GM21423 (cell line): ENCODE results near the gene SSTR4.

Experiments
- ATAC-seq: cut with Tn5 transposase; IDR thresholded peaks from one replicate; pipeline ENCODE4 v1.9.1; 2021; ENCODE audit warnings: mild to moderate bottlenecking, moderate library complexity; ENCODE audit not compliant: unreplicated experiment

SSTR4 gene

DNA sequence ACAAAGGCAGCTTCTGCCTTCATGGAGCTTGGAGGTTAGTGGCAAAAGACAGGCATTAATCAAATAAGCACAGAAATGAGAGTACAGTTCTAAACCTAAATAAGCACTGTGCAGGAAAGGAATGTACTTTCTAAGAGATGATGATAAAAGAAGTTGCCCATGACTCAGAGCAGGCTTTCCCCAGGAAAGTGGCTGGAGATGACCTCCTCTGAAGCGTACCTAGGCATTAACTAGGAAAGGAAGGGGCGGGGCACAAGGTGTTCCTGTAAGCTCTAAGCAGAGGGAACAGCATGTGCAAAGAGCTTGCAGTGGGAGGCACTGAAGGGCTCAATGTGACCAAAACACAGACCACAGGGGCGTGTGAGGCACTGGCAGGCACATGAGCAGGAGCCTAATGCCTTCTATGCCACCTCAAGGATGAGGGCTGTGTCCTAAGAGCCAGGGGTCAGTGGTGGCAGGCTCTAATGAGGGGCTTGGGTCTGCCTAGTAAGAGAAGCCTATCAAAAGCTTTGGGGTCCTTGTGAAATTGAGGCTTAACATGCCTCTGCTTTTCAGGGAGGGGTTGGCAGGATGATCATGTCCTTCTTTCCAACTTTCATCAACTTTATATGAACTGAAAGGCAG lies 4.9 kb downstream of the SSTR4 start:
- no peak for ATAC-seq

DNA sequence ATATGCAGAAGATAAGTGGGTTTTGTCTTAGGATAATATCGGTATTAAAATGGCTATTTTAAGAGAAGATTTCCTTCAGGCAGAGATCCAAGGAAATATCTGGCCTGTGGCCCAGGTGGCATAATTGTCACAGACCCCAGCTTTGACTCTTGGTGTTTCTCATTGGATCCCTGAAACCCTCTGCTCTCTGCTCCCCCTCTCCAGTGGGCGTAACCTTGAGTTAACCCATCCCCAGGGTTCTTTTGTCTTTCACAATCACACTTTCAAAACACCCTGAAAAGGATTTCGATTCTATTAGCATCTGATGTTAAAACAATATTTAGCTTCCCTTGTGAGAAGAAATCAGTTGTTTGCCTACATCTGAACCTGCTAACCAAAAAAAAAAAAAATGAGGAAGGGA lies 7.2 kb downstream of the SSTR4 start:
- no peak for ATAC-seq

DNA sequence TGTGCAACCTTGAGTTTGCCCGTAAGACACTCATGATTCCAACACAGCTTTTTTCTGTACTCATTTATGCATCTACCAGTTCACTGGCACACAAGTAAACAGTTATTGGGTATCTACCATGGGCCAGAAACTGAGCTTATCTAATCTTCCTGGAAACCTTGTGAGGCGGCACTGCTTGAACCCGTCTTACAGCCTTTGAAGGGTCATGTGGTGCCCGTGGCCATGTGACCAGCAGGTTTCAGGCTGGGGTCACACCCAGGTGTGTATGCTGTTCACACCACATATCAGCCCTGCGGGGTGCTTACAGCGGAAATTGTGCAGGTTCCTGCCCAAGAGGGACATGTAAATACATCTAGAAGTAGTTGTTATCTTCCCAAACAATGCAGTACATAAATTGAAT lies 8.3 kb downstream of the SSTR4 start:
- ATAC-seq: no peak

DNA sequence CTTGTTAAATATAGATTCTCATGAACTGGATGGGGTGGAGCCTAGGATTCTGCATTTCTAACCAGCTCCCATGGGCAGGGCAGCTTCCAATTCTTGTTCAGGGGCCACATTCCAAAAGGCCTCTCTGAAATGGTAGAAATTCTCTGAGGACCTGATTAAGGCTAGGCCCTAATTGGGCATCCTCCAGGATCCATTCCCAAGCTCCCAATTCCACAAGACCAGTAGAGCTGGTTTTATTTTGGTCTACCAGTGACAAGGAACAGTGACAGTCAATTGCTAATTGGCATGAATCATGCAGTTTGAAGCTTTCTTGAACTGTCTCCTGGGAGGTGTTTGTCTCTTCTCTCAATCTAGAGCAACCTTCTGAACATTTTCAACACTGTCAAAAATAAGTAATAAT lies 11.3 kb downstream of the SSTR4 start:
- ATAC-seq: no peak

DNA sequence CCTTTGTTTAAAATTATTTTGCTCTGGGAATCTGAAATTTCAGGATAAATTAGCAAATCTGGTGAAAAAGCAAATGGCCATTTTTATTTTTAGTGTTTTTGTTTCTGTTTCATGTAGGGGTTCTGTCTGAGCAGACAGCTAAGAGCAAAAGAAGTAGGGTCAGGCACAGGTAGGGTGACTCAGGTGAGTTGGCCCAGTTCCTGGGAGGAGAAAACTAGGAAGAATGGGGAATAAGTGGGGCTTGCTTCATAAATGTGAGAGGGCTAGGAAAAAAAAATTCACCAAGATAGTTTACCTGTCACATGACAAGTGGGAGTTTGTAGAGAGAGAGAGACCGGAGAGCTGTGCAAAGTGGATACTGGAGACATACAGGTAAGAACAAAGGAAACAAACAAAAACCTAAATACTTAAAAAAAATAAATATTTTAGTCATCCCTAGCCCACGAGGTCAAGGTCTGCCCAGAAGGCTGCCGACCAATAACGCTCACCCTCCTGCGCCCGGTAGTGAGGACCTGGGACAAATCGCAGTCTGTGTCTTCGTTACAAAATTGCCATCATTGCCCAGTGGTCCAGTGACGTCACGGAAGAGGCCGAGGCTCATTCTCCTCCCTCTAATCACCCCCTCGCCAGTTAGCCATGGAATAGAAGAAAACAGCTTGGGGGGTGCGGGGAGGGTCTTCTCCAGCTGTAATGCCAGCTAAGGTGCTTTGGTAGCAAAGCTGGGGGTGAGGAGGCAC lies 12.1 kb downstream of the SSTR4 start:
- no peak for ATAC-seq

DNA sequence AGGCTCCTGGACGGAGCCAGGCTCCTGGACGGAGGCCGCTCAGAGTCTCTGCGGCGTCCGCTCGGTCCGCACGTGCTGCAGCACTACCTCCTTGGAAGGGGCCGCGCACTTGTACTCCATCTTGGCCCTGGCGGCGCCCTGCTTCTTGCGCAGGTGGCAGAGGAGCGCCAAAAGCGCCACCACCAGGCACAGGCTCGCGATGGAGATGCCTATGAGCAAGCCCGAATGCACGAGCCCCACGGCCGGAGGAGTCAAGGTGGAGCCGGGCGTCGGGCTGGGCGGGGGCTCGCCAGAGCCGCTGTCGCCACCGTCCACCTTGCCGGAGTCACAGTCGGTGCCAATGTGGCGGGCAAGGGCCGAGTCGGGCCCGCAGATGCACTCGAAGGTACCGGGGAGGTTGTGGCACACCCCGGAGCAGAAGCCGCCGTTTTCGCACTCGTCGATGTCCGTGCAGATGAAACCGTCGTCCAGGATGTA lies 12.7 kb downstream of the SSTR4 start:
- ATAC-seq: no peak

DNA sequence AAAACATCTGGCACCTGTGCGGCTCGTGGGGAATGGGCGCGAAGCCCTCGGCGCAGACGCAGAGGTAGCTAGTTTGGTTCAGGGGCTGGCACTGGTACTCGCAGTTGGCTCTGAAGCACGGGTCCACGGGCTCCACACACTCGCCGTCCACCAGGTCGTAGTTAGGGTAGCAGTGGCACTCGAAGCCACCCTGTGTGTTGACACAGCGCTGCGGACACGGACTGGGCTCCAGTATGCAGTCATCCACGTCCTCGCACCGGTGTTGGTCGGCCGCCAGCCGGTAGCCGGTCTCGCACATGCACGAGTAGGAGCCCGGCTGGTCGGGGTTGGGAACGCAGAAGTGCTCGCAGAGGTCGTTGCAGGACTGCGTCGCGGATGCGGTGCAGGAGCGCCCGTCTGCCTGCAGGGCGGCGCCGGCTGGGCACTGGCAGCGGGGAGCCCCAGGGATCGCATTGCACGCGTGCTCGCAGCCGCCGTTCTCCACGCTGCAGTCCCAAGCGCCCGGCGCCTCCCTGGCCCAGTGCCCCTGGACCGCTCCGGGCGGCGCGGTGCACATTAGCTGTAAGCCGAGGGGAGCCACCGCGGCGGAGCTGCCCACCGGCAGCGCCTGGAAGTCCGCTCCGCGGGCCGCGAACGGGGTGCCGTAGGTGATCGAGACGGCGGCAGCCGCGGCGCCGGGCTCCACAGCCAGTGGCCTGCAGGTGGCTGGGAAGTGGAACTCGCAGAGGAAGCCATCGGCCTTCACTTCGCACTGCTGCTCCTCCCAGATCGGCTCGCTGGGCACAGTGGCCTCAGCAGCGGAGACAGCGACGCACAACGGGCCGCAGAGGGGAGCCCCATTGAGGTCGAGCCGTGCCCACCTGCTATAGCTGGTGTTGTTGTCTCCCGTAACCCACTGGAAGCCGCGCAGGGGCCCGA lies 13.4 kb downstream of the SSTR4 start:
- no peak for ATAC-seq

DNA sequence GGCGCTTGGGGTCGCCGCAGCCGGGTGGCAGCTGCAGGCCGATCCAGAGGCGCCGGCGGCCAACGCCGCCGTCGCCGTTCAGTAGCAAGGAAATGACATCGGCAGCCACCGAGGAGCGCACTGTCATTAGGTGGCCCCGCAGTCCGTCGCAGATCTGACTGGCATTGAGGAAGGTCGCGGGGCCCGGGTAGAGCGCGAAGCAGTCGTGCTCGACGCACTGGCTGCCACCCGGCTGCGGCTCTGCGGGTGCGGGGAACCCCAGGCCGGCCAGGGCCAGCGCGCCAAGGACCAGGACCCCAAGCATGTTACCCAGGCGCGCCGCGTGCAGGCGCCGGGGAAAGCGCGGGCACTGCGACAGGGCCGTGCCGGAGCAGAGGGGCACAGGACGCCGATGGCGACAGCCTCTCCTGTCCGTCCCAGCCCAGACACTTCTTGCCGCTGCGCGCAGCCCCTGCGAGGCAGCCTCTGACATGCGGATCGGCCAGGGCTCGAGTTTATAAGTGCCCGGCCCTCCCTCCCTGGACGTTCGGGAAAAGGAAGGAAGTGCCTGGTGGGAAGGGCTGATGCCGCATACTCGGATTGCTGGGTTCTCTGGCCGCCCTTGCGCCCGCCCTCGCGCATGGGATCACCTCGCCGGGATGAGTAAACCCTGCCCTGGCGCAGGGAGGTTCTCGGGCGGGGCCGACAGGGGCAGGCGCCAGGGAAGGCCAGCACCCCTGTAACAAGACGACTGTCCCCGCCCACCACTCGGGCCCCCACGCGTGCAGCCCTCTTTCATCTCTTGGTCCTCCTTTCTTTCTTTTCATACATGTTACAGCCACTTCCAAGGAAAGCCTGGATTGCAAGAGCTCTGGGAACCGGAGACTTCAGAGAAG lies 14.3 kb downstream of the SSTR4 start, which contains the start of gene THBD:
TSS of gene THBD (minus strand) at position 472 of the 875 bp plus-strand sequence. CDS start at position 304, 168 bp downstream.
- no peak for ATAC-seq

DNA sequence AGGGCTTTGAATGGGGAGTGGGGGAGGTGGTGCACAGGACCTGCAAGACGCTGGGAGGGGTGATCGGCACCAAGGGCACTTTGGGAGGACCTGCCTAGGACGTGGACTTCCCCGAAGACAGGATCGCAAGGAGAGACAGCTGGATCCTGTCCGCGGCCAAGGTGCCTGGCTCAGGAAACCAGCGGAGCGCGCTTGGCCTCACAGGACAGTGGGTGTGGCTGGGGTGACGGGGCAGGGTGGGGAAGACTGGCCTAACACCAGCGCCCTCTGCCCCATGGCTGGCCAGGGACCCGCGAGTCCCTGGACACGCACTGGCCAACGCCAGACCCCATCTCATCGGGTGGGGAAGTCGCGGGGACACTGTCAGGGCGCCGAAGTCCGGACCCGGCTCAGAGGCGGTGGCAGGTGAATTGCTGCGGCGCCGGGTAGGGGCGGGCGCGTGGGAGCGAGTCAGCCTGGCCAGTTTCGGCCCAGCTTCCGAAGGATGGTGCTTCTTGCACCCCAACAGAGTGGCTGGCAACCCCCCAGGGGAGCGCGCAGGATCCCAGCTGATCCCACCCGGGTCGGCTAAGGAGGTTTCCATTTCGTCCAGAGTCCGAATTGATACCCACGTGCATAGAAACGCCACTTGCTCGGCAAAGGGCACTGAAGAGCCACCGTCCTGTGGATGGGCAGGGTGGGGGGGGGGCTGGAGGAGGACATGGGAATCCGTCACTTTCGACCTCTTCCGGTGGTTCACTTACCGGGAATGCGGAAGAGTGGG lies 15.1 kb downstream of the SSTR4 start:
- no peak for ATAC-seq

DNA sequence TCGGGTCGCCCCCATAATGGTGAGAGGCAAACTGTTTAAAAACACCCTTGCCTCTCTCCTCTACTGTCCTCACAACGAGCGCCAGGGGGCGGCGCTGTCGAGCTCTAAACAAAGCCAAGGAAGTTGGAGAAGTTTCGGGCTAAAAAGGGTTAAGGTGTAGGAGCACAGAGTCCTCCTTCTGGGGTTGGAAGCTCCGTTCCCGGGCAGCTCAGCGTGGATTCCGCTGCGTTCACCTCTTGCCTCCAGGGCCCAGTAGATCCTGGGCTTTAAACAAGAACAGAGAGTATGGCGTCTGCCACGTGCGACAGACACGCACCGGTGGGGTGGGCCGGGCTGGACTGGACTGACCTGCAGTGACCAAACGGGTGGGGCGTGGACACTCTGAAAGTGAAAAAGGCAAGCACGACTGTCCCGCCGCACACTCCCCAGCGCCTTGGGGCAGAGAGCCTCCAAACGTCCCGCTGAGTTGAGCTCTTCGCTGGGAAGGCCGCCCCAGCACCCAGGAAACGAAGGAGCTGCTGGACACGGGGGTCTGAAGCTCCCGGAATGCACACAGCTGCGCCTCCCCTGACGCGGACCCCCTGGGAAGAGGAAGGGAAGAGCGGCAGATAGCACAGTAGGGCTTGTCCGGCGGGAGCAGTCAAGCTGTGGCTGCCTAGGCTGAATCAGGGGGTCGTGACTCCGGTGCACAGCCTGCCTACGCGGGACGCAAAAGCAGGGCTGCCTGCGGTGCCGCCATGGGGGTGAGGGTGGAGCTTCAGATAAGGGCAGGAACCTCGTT lies 15.9 kb downstream of the SSTR4 start:
- no peak for ATAC-seq

DNA sequence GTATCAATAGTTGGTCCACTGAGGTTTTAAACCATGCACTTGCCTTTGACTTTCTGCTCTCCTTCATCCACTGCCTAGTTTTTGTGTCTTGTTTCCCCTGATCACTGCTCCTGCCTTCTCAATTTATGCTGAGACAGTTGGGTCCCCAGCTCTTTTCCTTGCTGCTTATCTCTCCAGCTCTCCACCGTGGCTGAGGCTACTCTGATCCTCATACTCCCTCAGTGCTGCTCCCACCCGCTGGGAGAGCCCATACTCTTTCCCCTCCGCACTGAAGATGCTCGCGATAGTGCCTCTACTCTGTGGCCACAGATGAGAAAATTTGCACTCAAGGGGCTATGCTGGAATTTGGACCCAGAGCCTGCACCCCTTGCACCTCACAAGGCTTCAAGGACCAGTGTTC lies 17.8 kb downstream of the SSTR4 start:
- ATAC-seq: no peak

DNA sequence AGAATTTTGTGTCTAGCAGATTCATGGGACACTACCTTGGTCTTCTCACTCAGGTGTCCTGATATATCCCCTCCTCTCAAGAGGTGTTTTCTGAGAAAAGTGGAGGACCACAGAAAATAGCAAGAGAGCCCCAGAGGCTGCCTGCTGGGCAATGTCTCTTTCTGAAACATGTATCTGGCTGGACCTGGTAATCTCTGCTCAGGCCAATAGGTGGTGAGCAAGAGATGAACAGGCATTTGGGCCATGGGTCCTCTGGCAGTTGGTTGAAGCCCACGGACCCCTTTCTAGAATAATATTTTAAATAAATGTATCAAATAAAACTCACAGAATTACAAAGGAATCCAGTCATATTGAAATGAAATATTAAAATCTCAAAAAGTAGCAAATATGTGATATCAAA lies 23.1 kb downstream of the SSTR4 start:
- no peak for ATAC-seq

DNA sequence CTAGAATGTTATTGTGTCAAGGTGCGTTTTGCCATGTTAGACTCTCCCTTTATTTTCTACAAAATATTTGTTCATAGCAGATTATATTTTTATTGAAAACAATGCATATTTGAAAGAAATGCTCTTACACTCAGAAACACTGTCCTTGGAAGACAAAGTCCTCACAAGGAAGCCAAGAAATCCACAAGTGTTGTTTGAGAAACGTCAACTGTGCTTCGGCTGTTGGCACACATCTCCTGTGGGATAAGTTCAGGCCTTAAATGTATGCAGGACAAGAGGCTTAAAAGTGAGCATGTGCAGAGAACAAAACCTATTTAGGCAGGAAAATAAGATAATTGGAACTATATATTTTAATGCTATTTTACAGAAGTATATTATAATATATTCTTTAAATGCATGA lies 23.9 kb downstream of the SSTR4 start:
- no peak for ATAC-seq

DNA sequence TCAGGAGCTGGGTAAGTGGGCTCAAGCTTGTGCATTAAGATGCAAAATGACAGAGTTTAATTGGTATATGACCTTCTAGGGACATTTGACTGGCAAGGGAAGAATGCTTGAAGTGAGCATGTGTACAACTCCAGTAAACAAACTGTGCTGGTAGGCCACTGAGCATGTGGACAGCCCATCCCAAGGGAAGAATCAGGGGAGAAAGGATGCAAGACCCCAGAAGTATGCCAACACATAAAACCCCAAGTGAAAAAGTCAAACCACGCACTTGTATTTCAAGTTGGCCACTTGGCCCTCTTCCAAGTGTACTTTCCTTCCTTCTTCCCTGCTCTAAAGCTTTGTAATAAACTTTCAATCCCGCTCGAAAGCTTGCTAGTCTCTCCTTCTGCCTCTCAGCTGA lies 24.7 kb downstream of the SSTR4 start:
- ATAC-seq: no peak

DNA sequence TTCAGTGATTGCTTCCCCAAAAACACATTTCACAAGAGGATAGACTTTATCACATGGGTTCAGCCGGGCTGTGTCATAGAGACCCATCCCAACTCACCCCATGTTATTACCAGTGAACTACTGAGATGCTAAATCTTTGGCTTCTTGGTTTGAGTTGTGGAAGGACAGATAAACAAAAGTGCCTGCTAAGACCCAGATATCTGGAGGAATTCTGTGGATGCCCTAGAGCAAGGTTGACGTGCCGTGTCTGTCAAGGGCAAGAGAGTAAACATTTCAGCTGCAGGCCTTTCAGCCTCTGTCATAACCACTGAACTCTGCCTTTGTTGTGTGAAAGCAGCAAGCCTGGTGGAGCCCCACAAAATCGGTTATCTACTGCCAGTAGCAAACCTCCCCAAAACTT lies 25.5 kb downstream of the SSTR4 start:
- no peak for ATAC-seq

DNA sequence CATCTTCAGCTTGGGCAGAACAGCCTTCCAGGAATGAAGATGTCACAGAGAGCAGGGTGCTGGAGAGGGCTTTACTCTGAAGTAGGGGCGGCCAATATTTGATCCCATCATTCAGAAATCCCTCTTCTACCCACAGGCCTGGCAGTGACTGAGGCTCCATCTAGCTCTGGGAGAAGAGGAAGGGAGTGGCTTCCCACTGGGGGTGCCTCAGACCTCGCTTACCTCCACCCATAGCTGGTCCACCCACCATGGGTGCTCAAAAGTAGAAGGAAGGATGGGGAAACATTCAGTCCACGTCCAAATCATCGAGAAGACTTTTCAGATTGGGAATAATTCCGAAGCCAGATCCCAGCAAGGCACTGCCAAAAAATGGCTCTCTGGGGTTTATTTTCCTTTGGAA lies 26.1 kb downstream of the SSTR4 start:
- ATAC-seq: no peak

DNA sequence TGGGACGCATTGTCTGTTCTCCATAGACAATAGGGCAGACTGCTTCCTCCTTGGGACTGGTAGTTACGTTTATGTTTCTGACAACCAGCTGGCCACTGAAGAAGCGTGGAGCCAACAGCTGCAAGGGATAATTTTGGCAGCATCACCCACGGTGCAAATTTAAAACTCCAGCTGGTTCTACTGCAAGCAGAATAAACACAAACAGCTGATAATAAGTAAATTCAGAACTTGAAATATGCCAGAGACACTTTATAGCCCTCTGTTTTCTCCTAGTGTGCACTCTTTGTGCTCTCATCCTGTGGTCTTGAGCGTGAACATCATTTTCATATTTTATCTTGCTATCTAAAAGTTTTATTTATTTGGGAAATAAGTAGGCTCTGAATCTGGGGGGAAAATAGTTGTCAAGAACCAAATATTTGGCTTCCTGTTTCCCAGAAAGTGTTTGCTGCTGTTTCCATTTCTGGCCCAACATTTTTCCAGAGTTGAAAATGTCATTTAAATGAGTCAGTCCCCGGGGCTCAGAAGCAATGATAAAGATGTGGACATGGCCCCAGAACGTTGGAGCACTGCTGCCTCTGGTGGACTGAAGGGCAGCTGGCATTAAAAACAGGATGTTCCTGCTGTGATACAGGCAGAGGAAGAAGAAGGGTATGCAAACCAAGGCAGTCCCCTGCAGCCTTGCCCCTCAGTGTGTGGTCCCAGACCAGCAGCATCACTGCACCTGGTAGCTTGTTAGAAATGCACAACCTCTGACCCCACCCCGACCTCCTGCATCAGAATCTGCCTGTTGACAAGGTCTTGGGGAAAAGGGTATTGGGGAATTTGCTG lies 26.8 kb downstream of the SSTR4 start:
- no peak for ATAC-seq

DNA sequence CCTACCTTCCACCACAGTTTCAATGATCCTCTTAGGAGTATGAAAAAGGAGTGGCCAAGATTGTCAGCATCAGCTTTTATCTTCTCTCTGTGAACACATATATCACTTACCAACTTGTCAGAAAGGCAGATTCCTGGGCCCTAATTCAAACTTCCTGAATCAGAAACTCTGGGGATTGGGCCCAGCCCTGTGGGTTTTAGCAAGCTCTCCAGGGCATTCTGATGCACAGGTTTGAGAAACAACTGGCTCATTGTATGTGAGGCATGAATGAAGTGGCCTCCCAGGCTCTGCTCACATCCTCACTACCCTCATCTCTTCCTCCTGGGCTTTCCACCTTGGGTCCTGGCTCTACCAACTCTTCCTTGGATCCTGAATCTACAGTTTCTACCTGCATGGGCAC lies 27.5 kb downstream of the SSTR4 start:
- ATAC-seq: no peak
